ENCODE measurements around the gene PERM1. TPM values are rescaled to one million over a fixed set of nuclear protein-coding genes. Genes with fewer than 3 reads are reported as not detected.
A peak's percentile ranks its signal among the peaks of the same experiment; 100 is the strongest.

Gene PERM1
- total RNA-seq, 6 donors from 2014 or later = 0.15 to 1.0 (median 0.36) TPM; not detected in 2

DNA sequence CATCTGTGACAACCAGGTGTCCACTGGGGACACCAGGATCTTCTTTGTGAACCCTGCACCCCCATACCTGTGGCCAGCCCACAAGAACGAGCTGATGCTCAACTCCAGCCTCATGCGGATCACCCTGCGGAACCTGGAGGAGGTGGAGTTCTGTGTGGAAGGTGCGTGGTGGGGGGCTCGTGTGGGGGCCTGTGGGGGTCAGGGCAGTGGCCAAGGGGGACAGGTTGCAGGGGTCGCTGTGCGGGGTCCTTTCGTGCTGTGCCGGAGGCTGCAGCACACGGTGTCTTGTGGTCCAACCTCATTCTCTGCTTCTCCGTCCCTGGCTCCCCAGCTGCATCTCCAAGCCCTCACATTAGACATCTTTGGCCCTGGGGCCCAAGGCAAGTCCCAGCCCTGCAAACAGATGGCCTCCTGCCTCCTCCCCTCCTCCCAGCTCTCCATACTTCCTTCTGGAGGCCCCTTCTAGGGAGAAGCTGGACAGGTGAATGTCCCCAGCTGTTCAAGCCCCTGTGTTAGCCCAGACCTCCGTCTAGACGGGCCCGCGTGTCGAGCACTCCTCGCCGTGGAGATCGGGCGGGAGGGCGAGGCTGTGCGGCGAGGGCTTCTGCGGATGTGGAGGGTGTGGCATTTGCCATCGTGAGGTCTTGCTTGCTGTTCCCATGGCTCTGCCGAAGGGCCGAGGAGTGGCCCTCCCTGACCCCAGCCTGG lies 40.6 kb upstream of the PERM1 start:
- ATAC-seq (ENCODE audit: low FRiP score in 2 of 2) = no peak
- Histone ChIP-seq H3K4me3 (no peak overlapping the region), H3K36me3 (no peaks in the 10 kb centered on the region), H3K27ac (peak overlapping the region in 1 of 4 donors; percentile 97), H3K27me3 (peaks cover 0 to 14% (median 0%) of the 10 kb centered on the region in 4 donors), H3K9me3 (no peaks in the 10 kb centered on the region), H3K4me1 (peaks cover 42 to 77% (median 49%) of the 10 kb centered on the region in 4 donors)
- peak in 1 of 2 donors; percentile 71 for DNase-seq
- WGBS, 2 donors = 79 to 90% methylated on average over 16 to 27 of the region's 27 CpGs
- TF ChIP-seq CTCF (IDR thresholded peaks at IDR 0.05) (no peak), POLR2A (IDR thresholded peaks at IDR 0.05) (no peak), EP300 (IDR thresholded peaks at IDR 0.05) (no peak), POLR2AphosphoS5 (IDR thresholded peaks at IDR 0.05) (no peak)

GRCh38 chr1:1021920-1022259 lies 40.0 kb upstream of the PERM1 start:
- no peak overlapping the region for H3K4me3 ChIP-seq
- TF ChIP-seq CTCF (IDR thresholded peaks at IDR 0.05) (no peak), POLR2A (IDR thresholded peaks at IDR 0.05) (no peak), POLR2AphosphoS5 (IDR thresholded peaks at IDR 0.05) (no peak), EP300 (IDR thresholded peaks at IDR 0.05) (no peak)
- peaks cover 42 to 74% (median 49%) of the 10 kb centered on the region in 4 donors for H3K4me1 ChIP-seq
- peak overlapping the region in 2 of 4 donors; percentile 90 to 97 for H3K27ac ChIP-seq
- ATAC-seq (ENCODE audit: low FRiP score in 2 of 2) (no peak), DNase-seq (peak in 1 of 2 donors; percentile 58)
- WGBS, 2 donors = 87 to 89% methylated on average over 10 of the region's 10 CpGs
- H3K36me3 ChIP-seq = no peaks in the 10 kb centered on the region
- H3K9me3 ChIP-seq = no peaks in the 10 kb centered on the region
- peaks cover 0 to 14% (median 0%) of the 10 kb centered on the region in 4 donors for H3K27me3 ChIP-seq

DNA sequence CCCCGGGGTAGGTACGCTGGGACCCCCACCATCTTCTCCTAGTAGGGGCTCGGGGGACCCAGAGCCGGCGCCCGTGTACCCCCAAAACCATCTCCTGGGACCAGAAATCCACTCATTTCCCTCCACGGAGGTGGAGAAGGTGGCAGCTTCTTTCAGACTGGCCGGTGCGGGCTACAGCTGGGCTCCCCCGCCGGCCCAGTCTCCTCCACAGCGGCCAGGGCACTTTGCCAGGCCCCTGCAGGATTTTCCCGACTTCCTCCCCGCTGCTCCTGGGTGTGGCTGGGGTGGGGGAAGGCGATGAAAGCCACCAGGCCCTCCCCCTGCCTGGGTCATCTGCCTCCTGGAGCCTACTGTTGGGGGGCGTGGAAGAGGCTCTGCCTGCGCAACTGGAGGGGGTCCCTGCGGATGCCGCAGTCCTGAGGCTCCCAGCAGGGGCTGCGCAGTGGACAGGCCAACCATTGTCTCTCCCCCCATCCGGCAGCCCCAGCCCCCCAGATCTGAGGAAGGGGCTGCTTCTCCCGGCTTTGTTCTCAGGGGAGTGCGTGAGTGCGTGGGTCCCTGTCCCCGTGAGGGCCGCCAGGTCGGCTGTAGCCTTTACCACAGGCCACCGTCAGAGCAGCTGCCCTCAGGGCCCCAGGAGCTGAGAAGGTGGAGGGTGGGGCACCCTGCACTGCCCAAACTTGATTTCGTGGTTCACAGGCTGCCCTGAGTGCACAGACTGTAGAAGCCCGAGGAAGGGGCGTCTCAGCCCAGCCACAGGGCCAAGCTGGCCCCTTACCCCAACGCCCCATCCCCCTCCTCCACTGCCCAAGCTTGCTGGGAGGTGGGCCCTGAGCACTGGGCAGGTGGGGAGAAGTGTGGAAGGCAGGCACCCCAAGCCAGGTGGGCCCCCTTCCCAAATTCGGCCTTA lies 39.4 kb upstream of the PERM1 start:
- DNase-seq (peak; percentile 76 to 84), ATAC-seq (ENCODE audit: low FRiP score in 2 of 2) (peak; percentile 34 to 41)
- Histone ChIP-seq H3K4me1 (peaks cover 42 to 68% (median 49%) of the 10 kb centered on the region in 4 donors), H3K27ac (peak overlapping the region in 3 of 4 donors; percentile 90 to 97 (median 92)), H3K36me3 (no peaks in the 10 kb centered on the region), H3K27me3 (peaks cover 0 to 14% (median 0%) of the 10 kb centered on the region in 4 donors), H3K9me3 (no peaks in the 10 kb centered on the region), H3K4me3 (peak overlapping the region; percentile 51 to 94 (median 88))
- TF ChIP-seq POLR2AphosphoS5 (IDR thresholded peaks at IDR 0.05) = peak in 1 of 2 donors; percentile 24
- no peak for TF ChIP-seq POLR2A (IDR thresholded peaks at IDR 0.05)
- 21 to 28% methylated on average over 14 to 28 of the region's 33 CpGs for WGBS, 2 donors

DNA sequence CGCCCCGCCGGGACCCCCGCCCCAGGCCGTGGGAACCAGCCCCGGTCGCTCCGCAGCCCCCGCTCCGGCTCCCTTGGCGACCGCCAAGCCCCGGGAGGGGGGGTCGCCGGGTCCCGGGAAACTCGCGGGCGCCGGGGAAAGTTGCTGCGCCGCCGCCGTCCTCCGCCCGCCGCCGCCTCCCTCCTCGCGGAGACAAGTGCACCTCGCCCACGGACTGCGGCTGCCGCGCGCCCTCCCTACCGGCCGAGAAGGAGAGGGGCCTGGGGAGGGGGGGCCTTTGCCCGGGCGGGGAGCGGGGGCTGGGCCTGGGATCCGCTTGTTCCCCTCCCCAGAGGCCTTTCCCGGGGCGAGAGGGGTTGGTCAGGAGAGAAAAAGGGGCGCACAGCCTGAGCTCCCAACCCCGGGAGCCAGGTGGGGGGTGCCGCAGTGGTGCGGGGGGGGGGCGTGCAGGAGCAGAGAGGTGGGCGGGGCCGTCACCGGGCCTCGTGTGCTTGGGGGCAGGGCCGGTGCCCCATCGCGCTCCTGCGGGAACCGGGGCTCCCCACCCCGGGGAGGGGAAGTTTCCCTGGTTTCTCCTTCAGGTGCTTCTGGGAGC lies 38.6 kb upstream of the PERM1 start:
- TF ChIP-seq CTCF (IDR thresholded peaks at IDR 0.05) (no peak), POLR2AphosphoS5 (IDR thresholded peaks at IDR 0.05) (no peak), EP300 (IDR thresholded peaks at IDR 0.05) (no peak), POLR2A (IDR thresholded peaks at IDR 0.05) (no peak)
- Histone ChIP-seq H3K27ac (peak overlapping the region; percentile 85 to 97 (median 91)), H3K4me1 (peaks cover 36 to 60% (median 45%) of the 10 kb centered on the region in 4 donors), H3K9me3 (no peaks in the 10 kb centered on the region), H3K36me3 (no peaks in the 10 kb centered on the region), H3K4me3 (peak overlapping the region; percentile 51 to 94 (median 88)), H3K27me3 (peaks cover 0 to 14% (median 0%) of the 10 kb centered on the region in 4 donors)
- ATAC-seq (ENCODE audit: low FRiP score in 2 of 2) (no peak), DNase-seq (peak in 1 of 2 donors; percentile 90)
- 0 to 2% methylated on average over 8 to 18 of the region's 59 CpGs for WGBS, 2 donors

Data from upper lobe of left lung (tissue), 6 donors.